HG03108 (cell line): ENCODE data around the gene GNGT2.

Experiments used
- ATAC-seq: cut with Tn5 transposase; IDR thresholded peaks from one replicate; pipeline ENCODE4 v1.9.1; 2021; ENCODE audit warnings: moderate library complexity; ENCODE audit not compliant: unreplicated experiment

The GNGT2 gene

DNA sequence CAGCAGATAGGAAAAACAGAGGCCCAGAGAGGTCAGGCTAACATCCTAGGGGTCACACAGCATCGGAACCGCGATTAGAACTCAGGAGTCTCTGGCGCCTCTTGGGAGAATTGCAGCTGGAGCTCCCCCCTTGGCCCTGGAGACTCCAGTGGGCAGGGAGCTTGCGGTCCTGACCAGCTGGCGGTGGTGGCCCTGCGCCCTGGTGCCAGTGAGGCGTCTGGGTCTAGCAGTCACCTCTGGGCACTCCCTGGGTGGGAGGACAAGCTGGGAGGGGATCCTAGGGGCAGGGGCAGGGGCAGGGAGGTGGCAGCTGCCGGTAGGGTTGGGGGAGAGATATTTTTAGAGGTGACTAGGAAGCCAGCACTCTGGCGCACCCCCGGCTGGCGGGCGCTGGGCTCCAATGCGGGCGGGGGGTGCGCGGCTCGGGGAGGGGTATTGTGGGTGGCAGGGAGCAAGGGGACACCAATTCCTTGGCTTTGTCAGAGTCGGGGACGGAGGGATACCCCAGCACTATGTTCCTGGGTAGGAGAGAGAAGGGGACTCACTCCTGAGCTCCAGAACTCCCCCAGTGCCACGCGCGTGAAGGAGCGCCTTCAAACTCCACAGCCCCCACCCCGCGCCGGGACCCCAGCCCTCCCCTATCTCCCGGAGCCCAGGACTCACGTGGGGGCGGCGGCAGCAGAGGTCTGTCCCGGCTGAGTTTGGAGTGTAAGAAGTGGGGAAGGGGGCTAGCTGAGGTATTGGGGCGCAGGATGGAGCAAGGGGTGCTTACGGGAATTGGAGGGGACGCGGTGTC is 19.6 kb upstream of the GNGT2 start:
- no peak for ATAC-seq

DNA sequence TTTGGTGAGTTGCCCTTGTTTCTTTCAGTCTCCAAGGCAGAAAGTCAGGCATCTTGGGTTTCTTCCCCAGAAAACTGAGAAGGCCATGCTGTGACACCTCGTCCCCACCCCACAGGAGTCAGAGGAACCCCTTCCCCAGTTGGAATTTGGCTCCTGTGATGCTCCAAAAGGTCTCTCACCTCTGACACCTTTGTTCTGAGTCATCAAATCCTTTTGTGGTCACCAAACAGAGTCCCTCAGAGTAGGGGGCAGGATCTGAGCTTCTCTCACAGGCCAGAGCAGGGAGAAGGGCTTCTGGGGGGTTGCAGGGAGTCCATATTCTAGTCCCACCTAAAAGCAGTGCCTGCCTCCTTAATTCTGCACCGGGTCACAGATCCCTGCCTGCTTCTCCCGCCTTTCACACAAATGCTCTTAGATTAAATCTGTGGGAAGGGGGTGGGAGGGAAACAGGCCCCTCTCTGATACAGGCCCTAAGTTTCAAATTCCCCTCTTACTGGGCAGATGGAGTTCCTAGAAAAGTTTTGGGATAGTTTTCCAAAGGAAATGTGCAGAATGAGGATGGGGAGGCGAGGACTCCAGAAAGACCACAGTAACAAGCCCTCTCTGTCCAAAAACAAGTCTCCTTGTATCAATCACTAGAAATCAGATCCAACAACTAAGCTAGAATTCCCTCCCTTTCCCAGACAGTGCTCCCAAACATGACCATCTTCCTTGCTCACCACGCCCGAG is 18.9 kb upstream of the GNGT2 start:
- no peak for ATAC-seq

DNA sequence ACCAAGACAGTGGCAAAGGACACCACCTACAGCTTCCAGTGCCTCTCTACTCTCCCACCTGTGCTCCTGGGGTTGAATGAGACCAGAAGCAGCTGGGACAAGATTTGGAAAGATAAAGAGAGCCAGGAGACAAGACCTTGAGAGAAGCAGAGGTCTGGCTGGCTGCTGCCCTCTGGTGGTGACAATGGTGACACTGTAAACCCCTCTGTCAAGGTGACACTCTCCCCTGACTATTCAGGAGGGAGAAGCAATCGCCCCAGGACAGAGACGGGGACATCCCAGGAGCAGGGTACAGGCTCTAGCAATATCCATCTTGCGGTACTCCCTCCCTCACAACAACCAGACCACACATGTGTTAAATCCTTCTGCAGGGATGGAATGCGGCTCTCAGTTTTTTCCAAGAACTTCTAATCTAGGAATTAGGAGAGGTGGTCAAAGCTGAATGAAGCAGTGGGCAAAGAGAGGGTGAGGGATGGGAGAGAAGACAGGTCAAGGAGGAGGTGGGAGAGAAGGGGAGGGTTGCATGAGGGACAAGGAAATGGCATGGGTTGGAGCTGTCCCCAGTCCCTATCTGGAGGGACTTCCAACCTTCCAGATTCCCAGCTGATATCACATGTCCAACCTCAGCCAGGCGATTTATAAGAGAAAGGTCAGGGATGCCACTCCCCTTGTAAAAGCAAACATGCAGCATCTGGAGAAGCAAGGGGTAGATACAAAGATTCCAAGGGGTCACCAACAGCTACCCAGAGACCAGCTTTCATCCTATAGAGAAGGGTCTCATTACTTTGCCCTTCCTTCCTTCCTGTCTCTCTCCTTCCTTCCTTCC is 17.3 kb upstream of the GNGT2 start:
- no peak for ATAC-seq

DNA sequence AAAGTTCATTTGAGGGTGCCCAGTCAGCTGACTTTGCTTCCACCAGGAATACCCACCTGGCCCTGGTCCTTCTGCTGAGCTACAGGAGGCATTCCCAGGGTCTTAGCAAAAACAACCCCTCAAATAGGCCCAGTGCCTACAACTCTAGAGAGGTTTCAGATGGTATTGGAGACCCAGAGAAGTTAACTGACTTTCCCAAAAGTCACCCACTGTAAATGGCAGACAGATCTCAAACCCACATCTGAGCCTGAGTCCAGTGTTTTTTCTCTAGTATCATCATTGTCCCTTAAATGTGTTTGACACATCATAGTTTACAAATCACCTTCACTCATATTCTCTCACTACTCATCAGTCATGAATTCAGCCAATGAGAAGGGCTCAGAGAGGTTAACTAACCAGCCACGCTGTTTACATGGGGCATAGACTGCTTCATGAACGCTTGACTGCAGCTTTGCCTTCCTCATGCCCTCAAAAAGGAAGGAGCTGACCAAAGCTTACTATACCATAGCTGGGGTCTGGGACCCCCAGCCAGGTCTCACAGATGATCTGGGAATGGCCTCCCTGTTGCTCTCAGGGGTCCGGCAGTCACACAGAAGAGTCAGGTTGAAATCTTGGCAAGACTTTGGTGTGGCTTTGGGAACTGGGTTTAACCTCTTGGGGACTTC is 16.5 kb upstream of the GNGT2 start:
- ATAC-seq = no peak

DNA sequence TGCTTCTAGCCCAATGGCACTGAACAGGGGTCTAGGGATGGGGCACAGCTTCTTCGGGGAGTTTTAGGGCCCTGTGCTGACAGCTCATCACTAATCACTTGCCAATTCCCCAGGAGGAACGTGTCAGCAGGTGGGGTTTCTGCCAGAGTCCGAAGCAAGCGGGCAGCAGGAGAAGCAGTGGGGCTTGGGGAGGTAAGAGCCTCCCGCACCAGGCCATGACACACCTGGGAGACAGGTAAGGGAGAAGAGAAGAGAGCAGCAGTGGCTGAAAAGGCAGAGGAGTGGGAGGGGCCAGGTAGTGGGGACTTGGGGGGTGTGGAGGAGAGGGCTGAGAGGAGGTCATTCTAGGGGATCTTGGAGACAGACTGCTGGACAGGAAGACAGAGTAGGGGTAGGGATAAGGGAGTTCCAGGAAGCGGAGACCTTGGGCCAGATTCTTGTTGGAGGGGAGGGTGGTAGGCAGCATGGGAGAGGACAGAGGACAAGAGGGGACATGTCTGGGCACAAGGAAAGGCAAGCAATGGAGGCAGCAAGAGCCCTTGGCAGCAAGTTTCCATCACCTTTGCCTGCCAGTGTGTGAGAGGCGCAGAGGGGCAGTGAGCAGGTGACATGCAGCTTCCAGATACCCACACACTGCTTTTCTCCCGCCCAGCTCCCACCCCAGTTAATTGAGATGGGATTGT is 15.3 kb upstream of the GNGT2 start:
- ATAC-seq = no peak

DNA sequence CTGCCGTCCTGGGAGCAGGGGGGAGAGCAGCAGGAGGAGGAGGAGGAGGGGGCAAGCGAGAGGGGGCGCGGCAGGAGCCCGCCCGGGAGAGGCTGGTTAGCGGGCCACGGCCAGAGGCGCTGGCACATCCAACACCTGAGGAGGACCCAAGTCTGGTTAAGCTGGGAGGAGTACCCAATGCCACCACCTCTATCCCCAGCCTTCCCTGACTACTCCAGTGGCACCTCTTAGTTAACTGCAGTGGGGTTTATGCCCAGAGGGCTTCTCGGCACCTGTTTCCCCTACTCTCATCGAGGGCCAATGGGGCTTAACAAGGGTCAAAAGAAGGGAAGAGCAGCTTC is 14.6 kb upstream of the GNGT2 start:
- no peak for ATAC-seq

DNA sequence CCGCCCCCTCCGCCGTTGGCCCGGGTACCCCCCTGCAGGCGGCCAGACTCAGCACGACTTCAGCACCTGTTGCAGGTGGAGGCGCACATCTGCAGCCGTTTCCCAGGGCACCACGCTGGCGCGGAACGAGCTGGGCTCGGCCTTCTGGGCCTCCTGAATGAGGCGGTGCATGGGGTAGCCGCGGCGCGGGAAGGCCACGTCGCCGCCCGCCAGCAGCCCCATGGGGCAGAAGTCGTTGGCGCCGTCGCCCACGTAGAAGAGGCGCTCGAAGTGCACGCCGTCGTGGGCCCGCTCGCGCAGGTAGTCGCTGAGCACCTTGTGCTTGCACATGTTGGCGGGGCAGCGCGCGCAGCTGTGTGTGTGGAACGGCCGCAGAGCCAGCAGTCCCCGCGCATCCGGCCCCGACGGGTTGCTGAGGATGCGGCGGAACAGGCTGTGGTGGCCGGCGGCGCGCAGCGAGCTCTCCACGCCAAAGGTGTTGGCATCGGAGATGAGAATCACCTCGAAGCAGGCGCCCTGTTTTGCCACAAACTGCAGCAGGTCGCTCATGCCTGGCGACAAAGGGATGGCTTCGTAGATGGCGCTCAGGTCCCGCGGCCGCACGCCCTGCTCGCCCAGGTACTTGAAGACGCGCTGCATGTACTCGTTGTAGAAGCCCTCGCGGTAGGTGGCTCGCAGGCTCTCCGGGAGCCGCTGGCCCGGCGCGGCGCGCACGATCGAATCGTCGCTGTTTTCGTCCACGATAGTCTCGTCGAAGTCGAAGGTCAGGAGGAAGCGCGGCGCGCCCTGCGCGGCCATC is 14.0 kb upstream of the GNGT2 start:
- no peak for ATAC-seq

DNA sequence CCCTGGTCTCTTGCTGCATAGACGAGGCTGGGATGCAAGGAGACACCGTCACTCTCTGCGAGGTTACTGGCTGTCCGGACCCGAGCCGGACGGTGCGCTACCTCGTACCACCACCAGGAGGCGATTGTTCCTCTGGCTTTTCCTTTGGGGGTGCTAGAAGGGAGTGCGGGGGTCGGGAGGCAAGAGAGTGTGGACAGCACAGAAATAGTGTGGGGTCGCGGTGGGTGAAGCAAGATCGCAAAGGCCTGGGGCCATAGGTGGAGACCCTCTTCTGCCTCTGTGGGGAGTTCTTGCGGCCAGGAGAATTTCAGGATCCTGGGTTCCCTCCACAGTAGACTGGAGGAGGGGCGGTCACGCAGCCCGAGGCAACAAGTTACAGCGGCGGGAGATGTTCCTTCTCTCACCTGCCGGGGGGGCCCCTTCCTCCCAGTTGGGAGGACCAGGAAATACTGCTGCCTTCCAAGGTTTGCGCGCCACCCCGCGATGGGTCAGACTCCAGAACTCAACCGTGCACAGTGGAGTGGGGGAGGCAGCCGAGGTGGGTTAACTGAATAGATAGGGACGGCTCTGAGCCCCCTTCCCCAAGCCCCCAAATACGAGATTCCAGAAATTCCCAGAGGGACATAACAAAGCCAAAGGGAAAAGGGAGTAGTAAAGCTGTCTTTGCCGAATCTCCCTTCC is 13.3 kb upstream of the GNGT2 start:
- no peak for ATAC-seq

DNA sequence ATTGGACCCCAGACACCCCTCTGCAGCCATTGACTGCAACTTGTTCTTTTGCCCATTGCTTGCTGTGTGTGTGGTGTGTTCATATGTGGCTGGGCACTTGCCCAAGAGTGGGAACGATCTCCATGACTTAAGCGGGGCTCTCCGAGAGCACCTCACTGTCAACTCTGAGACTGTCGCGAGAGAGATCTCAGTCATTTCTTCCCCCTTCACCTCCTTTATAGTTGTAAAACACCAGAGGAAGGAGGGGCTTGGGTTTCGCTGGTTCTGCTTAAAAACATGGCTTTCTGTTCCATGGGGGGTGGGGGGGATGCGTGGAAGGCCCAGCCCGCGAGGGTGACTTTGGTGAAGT is 12.8 kb upstream of the GNGT2 start:
- ATAC-seq = no peak

DNA sequence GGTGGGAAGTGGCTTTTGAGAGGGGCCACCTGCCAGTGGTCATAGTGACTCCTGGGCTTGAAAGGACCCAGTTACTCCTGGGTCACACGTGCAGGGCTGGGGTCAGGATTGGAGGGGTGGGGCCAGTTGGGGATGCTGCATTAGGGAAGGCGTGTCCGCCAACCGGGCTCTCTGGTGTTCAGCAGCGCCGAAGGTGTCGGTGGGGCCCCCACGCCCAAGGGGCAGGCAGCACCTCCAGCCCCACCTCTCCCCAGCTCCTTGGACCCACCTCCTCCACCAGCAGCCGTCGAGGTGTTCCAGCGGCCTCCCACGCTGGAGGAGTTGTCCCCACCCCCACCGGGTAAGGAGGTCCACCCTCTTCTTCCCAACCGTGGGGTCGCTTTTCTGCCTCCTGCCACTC is 9.6 kb upstream of the GNGT2 start:
- no peak for ATAC-seq

DNA sequence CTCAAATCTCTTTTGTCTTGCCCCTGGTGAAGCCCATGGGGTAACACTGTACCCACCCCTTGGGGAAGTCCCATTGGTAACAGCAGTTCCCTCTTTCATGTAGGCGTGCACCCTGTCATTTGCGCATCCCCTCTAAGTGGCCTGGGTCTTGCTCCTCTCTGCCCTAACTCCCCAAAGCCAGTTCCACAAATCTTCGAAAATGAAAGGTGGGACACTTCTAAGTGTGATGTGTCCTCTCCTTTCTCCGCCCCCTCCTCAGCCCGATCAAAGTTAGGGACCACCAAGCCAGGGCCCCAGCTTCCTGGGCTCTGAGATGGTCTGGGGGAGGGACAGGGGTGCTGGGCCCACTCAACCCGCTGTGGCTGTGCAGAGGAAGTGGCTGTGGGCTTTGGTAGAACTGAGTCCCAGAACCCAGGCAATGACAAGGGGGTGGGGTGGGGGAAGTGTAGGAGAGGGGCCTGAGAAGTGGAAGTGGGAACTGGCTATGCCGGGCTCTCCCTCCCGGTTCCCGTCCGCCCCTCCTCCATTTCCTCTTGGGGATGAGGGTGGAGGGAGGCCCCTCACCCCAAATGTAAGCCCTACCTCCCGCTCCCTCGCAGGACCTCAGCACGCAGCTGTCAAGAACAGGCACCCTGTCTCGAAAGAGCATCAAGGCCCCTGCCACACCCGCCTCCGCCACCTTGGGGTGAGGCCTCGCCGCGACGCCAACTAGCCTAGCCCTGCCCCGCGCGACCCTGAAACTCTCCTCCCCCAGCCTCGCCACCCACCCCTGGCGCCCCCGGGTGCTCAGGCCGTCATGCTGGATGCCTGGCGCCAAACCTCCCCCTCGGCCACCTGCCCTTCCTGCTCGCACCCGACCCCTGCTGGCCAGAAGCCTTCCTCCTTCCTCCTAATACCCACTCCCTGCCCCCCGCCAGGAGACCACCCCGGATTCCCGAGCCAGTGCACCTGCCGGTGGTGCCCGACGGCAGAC is 8.9 kb upstream of the GNGT2 start:
- no peak for ATAC-seq

DNA sequence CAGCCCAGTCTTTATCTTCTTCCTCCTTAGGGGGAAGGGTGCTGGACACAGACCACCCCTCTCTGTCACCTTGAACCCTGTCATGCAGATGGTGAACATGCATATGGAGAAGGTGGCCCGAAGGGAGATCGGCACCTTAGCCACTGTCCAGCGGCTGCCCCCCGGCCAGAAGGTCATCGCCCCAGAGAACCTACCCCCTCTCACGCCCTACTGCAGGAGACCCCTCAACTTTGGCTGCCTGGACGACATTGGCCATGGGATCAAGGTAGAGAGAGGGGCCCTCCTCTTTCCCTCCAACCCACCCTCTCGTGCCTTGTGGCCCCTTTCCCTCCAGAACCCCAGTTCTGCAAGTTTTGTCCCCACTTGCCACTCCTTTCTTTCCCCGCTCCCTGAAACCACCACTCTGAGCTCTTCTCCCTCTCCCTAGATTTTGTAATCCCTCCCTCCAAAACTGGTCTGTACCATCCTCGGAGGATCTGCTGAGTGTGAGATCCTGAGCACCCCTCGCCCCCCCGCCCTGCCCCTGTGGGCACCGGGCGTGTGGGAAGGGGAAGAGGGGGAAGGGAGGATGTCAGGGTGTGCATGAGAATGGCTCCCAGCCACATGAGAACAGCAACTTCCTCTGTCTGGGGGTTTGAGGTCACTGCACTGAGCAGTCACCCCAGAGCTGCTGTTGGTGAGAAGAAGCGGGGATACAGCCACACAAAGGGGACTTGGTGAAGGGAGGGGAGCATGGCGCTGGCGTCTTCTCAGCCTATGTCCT is 7.5 kb upstream of the GNGT2 start:
- ATAC-seq = peak; percentile 38

DNA sequence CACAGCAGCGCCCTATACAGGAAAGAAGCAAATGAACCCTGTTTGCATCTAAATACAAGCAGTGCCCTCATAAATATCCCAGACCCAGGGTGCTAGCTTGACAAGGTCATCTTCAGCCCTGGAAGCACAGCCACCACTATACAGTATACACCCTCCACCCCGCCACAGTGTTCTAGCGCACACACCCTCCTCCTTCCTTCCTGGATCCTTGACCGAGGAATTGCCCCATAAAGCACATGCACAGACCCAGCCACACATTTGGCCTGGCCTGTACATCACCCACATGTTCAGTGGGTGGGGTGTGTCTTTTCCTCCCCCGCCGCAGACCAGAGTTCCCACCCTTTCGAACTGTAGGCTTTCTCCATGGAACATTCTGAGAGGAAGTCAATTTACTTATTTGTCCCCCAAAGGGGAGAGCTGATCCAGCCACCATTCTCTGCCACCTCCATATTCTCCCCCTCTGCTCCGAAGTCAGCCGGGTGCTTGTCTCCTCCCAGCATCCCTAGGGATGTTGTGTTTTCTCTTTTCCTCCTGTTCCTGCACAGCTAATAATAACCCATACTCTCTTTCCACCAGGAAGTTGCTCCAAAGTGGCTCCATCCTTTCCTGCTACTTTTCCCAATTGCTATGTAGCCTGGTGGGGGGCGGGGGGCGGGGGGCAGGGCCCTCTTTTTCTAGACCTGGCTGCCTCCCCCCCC is 6.7 kb upstream of the GNGT2 start:
- ATAC-seq = no peak

DNA sequence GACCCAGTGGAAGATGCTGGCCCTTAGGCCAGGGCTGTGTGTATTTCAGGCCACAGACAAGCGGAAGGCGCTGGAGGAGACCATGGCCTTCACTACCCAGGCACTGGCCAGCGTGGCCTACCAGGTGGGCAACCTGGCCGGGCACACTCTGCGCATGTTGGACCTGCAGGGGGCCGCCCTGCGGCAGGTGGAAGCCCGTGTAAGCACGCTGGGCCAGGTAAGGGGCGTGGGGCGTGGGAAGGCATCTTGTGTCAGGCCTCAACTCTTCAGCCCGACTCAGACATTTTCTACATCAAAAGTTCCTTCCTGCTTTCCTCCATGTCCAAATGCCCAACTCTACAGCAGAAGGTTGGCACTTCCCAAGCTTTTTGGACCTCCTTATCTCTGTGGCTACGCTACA is 6.1 kb upstream of the GNGT2 start:
- no peak for ATAC-seq

DNA sequence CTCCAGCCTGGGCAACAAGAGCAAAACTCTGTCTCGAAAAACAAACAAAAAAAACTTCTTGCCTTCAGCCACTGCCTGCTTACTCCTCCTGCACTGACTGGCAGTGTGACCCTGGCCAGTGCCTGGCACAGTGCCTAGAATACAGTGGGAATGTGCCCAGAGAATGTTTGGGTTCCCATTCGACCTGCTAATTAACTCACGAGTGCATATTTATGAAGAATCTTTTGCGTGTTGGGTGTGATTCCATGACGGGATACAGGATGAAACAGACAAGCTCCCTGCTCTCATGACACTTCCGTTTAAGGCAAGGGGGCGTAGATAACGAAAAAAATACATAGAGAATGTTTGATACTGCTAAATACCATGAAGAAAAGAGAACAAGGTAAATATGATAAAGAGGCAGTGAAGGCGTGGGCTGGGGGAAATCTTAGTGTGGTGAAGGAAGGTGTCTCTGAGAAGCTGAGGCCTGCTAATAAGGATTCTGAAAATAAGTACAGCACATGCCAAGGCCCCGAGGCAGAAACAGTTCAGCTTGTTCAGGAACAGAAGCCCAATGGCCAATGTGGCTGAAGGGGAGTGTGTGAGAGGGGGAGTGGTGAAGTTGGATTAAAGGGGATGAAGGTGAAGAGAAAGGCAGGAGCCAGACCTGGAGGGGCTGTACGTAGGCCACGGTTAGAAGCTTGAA is 4.4 kb upstream of the GNGT2 start:
- no peak for ATAC-seq

DNA sequence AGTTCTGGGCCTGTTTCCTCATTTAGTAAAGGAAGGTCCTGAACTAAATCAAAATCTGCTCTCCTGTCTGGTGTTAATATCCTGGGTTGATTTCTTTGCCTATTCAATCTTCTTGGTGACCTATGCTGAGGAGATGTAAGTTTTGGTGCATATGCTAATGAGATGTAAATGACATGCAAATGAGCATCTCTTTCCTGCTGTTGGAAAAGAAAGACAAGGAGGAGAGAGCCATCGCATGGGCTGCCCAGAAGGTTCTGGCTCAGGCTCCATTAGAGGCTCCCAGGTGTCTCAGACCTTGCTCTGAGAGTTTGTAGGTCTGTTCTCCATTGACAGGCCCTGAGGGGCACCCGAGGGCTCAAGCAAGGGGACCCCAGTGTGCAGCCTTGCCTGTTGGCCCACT is 3.5 kb upstream of the GNGT2 start:
- no peak for ATAC-seq
